MCF 10A (cell line): ENCODE results near the gene FKBP5. TPM values are rescaled to one million over a fixed set of nuclear protein-coding genes. Genes with fewer than 3 reads are reported as not detected.

ENCODE experiments used
- BruUV-seq: library from RNA; stranded (reverse); fragments of 400-500 nt; replicated peaks from 2 replicates; lab custom pipeline; 2021; lab: Mats Ljungman, UMichigan
- CTCF ChIA-PET: fragments of 300-600 bp; sonication (Branson Sonifier 250); formaldehyde crosslinking; extraction: SDS; loops from one replicate; lab custom pipeline; 2021; ENCODE audit warnings: antibody characterized with exemption, inconsistent platforms; lab: Yijun Ruan, JAX
- POLR2A ChIA-PET: fragments of 300-600, 350-650 bp; sonication (Branson Sonifier 250); formaldehyde crosslinking; extraction: SDS; loops from one replicate; lab custom pipeline; 2020; ENCODE audit warnings: antibody characterized with exemption, inconsistent platforms; lab: Yijun Ruan, JAX
- DNase-seq: peaks from one replicate; pipeline ENCODE4 v3.0.0-alpha.2; 2018; ENCODE audit not compliant: unreplicated experiment
- H3K27ac Mint-ChIP-seq: one replicate; pipeline ENCODE4 v1.8.0; 2022; ENCODE audit warnings: mild to moderate bottlenecking, low read depth, mixed read lengths; ENCODE audit not compliant: unreplicated experiment
- H3K27me3 Mint-ChIP-seq: one replicate; pipeline ENCODE4 v1.8.0; 2022; ENCODE audit warnings: mixed read lengths; ENCODE audit not compliant: insufficient read depth, unreplicated experiment
- H3K36me3 Mint-ChIP-seq: one replicate; pipeline ENCODE4 v1.8.0; 2022; ENCODE audit warnings: mild to moderate bottlenecking, moderate library complexity, mixed read lengths; ENCODE audit not compliant: insufficient read depth, unreplicated experiment
- H3K4me1 Mint-ChIP-seq: one replicate; pipeline ENCODE4 v1.8.0; 2022; ENCODE audit warnings: mixed read lengths; ENCODE audit not compliant: insufficient read depth, unreplicated experiment
- H3K4me3 Mint-ChIP-seq: one replicate; pipeline ENCODE4 v1.8.0; 2022; ENCODE audit warnings: mild to moderate bottlenecking, moderate library complexity, mixed read lengths; ENCODE audit not compliant: unreplicated experiment
- H3K9me3 Mint-ChIP-seq: one replicate; pipeline ENCODE4 v1.8.0; 2022; ENCODE audit warnings: mixed read lengths; ENCODE audit not compliant: unreplicated experiment
- intact Hi-C: fragments of 100-400 bp; cut with micrococcal nuclease; formaldehyde crosslinking; loops from 2 replicates; pipeline ENCODE4 v1.14.1; 2022
- total RNA-seq: library from RNA; stranded (reverse); gene quantifications from 2 replicates; pipeline ENCODE4 v1.2.3, GENCODE V29; 2022
- TF ChIP-seq, protein P1 (sequence below): fragments of 200-600 bp; IDR thresholded peaks from one replicate; pipeline ENCODE4 v1.8.0; 2022; ENCODE audit warnings: antibody characterized with exemption, mild to moderate bottlenecking; ENCODE audit not compliant: unreplicated experiment

Gene FKBP5
- total RNA-seq, 1 experiment from 2014 or later = 387 TPM

- no TSS peak for BruUV-seq
- DNase-seq = no peak
- H3K27ac Mint-ChIP-seq = peak overlapping the region; percentile 77
- no peaks in the 10 kb centered on the region for H3K9me3 Mint-ChIP-seq
- TF ChIP-seq, protein P1, sequence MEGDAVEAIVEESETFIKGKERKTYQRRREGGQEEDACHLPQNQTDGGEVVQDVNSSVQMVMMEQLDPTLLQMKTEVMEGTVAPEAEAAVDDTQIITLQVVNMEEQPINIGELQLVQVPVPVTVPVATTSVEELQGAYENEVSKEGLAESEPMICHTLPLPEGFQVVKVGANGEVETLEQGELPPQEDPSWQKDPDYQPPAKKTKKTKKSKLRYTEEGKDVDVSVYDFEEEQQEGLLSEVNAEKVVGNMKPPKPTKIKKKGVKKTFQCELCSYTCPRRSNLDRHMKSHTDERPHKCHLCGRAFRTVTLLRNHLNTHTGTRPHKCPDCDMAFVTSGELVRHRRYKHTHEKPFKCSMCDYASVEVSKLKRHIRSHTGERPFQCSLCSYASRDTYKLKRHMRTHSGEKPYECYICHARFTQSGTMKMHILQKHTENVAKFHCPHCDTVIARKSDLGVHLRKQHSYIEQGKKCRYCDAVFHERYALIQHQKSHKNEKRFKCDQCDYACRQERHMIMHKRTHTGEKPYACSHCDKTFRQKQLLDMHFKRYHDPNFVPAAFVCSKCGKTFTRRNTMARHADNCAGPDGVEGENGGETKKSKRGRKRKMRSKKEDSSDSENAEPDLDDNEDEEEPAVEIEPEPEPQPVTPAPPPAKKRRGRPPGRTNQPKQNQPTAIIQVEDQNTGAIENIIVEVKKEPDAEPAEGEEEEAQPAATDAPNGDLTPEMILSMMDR = no peak
- H3K4me1 Mint-ChIP-seq = no peaks in the 10 kb centered on the region
- no peak overlapping the region for H3K4me3 Mint-ChIP-seq
- CTCF ChIA-PET = interaction anchor here (0.5 to 4.7 kb wide), 3 partner anchors 8 to 207 kb away, joined by 3 to 23 read pairs (median 5); no protein-coding TSS in a partner anchor
- H3K27me3 Mint-ChIP-seq = no peaks in the 10 kb centered on the region
- POLR2A ChIA-PET = interaction anchor here (1.2 kb wide), 1 partner anchor 9 kb away, joined by 3 read pairs; no protein-coding TSS in a partner anchor
- H3K36me3 Mint-ChIP-seq = peaks cover 43% of the 10 kb centered on the region
- intact Hi-C loops = no loop called here
Measured at GRCh38 chr6:35561113-35561512, 127.6 kb downstream of the FKBP5 start.

DNA sequence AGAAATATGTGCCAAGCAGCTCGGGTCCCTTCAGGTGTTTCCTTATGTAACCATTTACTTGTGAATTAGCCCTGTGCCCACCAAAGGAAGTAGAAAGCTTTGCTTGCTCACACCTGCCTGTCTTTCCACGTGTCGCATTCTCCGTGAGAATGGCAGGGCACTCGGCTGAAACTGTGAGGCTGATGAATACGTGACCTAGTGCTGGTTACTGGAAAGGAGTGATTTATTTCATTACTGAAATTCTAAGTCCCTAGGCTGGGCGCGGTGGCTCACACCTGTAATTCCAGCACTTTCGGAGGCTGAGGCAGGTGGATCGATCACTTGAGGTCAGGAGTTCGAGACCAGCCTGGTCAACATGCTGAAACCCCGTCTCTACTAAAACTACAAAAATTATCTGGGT lies 130.1 kb downstream of the FKBP5 start:
- BruUV-seq = no TSS peak
- Mint-ChIP-seq H3K36me3 (peaks cover 18% of the 10 kb centered on the region), H3K4me1 (no peaks in the 10 kb centered on the region), H3K4me3 (no peak overlapping the region), H3K9me3 (no peaks in the 10 kb centered on the region), H3K27me3 (no peaks in the 10 kb centered on the region), H3K27ac (no peak overlapping the region)
- TF ChIP-seq, protein P1 = no peak
- ChIA-PET CTCF (no interaction called here), POLR2A (interaction anchor here (1.0 to 1.2 kb wide), 3 partner anchors 9 to 19 kb away, joined by 3 to 5 read pairs (median 5); no protein-coding TSS in a partner anchor)
- no peak for DNase-seq
- intact Hi-C loops = no loop called here

DNA sequence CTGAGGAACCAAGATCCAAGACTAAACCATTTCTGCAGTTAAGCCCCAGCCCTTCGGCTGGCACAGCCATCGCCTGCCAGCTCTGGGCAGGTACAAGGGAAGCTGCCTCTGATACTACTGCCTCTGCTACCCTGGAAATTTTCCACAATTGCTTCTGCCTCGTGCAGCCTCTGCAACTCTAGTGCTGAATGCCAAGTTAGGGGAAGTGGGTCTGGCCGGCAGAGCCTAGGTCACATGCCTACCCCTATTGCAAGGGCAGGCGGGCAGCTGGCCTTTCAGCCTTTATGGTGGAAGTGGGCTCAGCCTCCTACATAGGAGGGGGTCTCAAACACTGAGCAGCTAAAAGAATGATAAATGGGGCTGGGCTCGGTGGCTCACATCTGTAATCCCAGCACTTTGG lies 131.5 kb downstream of the FKBP5 start:
- no TSS peak for BruUV-seq
- Mint-ChIP-seq H3K36me3 (peaks cover 11% of the 10 kb centered on the region), H3K9me3 (no peaks in the 10 kb centered on the region), H3K4me1 (no peaks in the 10 kb centered on the region), H3K27me3 (no peaks in the 10 kb centered on the region), H3K4me3 (no peak overlapping the region), H3K27ac (no peak overlapping the region)
- intact Hi-C loops = no loop called here
- ChIA-PET POLR2A (interaction anchor here (1.8 kb wide), 1 partner anchor 10 kb away, joined by 4 read pairs; no protein-coding TSS in a partner anchor), CTCF (no interaction called here)
- TF ChIP-seq, protein P1 = no peak
- DNase-seq = no peak

DNA sequence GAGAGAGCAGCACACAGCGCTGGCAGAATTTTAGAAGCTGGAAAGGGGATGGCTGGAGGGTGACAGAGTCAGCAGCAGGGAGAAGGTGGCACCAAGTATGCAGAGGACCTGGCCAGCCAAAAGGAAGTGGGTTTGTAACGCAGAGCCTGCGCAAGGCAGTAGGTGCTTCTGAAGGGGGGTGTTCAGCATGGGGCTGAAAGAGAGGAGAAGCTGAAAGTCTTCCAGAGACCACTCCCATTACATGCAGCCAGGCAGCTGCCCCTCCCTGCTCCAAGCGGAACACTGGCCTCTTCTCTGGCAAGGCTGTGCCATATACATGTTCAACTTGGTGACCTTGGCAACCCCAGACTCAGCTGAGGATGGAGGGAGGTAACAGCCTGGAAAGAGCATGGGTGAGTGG lies 133.9 kb downstream of the FKBP5 start:
- H3K27ac Mint-ChIP-seq = no peak overlapping the region
- no peaks in the 10 kb centered on the region for H3K4me1 Mint-ChIP-seq
- no peaks in the 10 kb centered on the region for H3K27me3 Mint-ChIP-seq
- TF ChIP-seq, protein P1 = no peak
- H3K36me3 Mint-ChIP-seq = peaks cover 4% of the 10 kb centered on the region
- BruUV-seq = no TSS peak
- ChIA-PET CTCF (interaction anchor here (4.1 kb wide), 1 partner anchor 33 kb away, joined by 35 read pairs; no protein-coding TSS in a partner anchor), POLR2A (interaction anchor here (0.7 kb wide), 1 partner anchor 566 kb away, joined by 3 read pairs; no protein-coding TSS in a partner anchor)
- intact Hi-C loops = no loop called here
- DNase-seq = no peak
- H3K4me3 Mint-ChIP-seq = no peak overlapping the region
- H3K9me3 Mint-ChIP-seq = peaks cover 7% of the 10 kb centered on the region
